GM19463 (cell line): Measurements from ENCODE around the gene CCN5.
"Not testable (repeated sequence)": the region's sequence is repeated elsewhere in the genome, so short reads cannot be mapped to it uniquely, and the experiment has no call there.

Experiments used
- ATAC-seq: cut with Tn5 transposase; IDR thresholded peaks from one replicate; pipeline ENCODE4 v1.9.1; 2021; ENCODE audit warnings: mild to moderate bottlenecking, moderate library complexity; ENCODE audit not compliant: unreplicated experiment

The CCN5 gene

GRCh38 chr20:44714701-44715498, at the start of gene CCN5:
TSS of gene CCN5 (plus strand) at chr20:44715369. CDS start at chr20:44715391, 22 bp downstream.
- ATAC-seq = no peak

- ATAC-seq = no peak
Observed at GRCh38 chr20:44666066-44666465, 49.1 kb upstream of the CCN5 start.

- ATAC-seq = not testable (repeated sequence)
Observed at GRCh38 chr20:44670851-44671250, 44.3 kb upstream of the CCN5 start.

- ATAC-seq = not testable (repeated sequence)
Observed at GRCh38 chr20:44671541-44671940, 43.6 kb upstream of the CCN5 start.

- not testable (repeated sequence) for ATAC-seq
Observed at GRCh38 chr20:44672318-44672902, 42.8 kb upstream of the CCN5 start.

GRCh38 chr20:44678242-44678641, 36.9 kb upstream of the CCN5 start:
- ATAC-seq = no peak

GRCh38 chr20:44678990-44679611, 36.1 kb upstream of the CCN5 start:
- ATAC-seq = no peak

- no peak for ATAC-seq
Observed at GRCh38 chr20:44681796-44682566, 33.2 kb upstream of the CCN5 start.

- no peak for ATAC-seq
Observed at GRCh38 chr20:44683263-44684046, 31.7 kb upstream of the CCN5 start.

GRCh38 chr20:44684047-44684967, 30.9 kb upstream of the CCN5 start:
- no peak for ATAC-seq

GRCh38 chr20:44686934-44687333, 28.2 kb upstream of the CCN5 start:
- no peak for ATAC-seq

- no peak for ATAC-seq
Observed at GRCh38 chr20:44688053-44688625, 27.0 kb upstream of the CCN5 start.

GRCh38 chr20:44689809-44690208, 25.4 kb upstream of the CCN5 start:
- no peak for ATAC-seq

GRCh38 chr20:44690781-44691423, 24.3 kb upstream of the CCN5 start:
- ATAC-seq = no peak

- no peak for ATAC-seq
Observed at GRCh38 chr20:44691424-44692423, 23.4 kb upstream of the CCN5 start.

GRCh38 chr20:44692932-44693480, 22.2 kb upstream of the CCN5 start:
- no peak for ATAC-seq

- no peak for ATAC-seq
Observed at GRCh38 chr20:44693627-44694026, 21.5 kb upstream of the CCN5 start.
